ENCODE data around the gene CDK2.
"Not testable (repeated sequence)": the region's sequence is repeated elsewhere in the genome, so short reads cannot be mapped to it uniquely, and the experiment has no call there.

The CDK2 gene

DNA sequence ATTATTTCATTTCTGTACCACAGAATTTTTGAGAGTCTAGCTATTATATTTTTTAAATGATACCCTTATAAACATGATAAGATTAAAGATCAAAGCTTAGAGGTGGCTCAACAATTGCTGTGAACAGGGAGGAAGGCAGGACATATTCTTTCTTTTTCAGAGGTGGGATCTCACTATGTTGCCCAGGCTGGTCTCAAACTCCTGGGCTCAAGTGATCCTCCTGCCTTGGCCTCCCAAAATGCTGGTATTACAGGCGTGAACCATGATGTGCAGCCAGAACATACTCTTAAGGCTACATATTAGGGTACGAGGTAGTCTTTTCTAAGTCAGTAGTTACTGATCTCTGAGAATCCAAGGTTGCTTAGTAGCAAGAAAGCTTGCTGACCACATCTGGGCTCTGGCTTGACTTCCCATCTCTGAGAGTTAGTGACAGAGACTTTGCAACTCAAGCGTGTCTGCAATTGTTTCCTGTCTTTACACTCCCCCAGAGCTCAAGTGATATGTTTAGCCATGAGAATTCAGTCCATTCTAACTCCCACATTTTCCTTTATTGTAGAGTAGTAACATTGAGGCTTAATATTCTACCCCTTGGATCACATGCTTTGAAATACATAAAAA lies 15.8 kb downstream of the CDK2 start:
- DNase-seq, result no peak

DNA sequence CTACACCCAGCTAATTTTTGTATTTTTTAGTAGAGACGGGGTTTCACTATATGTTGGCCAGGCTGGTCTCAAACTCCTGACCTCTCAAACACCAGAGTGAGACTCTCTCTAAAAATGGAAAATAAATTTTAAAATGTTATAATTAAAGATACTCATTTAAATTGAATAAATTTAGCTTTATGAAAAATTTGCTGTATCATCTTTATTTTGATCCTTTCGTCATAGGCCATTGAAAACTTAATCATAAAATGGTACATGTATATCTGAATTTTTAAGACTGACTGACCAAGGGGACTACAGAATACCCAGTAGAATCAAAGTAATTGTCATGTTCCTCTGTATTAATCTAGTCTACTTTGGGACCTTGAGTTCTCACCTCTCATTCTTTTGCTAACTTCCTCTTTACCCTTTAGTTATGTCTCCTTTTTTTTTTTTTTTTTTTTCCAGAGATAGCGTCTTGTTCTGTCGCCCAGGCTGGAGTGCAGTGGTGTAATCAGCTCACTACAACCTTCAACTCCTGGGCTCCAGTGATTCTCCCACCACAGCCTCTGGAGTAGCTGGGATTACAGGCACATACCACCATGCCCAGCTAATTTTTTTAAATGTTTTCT lies 16.7 kb downstream of the CDK2 start:
- DNase-seq, result no peak

DNA sequence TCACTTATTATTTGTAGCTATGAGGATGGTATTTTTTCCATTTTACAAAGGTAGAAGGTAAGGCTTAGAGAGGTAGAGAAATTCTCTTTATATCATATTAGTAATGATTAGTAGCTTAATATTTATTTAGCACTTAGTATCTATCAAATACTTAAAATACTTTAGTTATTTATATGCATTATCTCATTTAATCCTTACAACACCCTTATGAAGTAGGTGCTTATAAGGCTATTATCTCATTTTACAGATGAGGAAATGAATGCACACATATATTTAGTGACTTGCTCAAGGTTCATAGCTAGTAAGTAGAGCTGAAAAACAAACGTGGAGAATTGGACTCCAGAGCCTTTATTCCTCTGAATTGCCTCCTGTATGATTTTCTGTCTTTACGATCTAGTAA lies 18.2 kb downstream of the CDK2 start:
- no peak for DNase-seq

DNA sequence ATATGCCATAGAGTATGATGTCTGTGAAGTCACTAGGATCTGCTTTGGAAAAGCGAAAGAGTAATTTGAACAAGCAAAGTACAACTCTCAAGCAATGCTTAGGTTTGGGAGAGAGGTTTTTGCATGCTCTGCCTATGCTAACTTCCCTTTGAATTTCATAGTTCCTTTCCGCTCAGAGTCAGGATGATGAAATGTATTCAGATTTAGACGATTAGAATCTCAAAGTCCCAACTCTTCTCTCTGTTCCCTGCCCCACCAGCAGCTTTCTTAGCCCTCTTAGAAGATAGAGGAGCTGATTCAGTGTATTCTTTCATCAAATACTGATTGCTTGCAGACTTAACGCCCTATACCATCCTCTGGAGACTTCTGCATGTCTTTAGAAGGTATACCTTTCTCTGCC lies 18.7 kb downstream of the CDK2 start:
- DNase-seq, result no peak

DNA sequence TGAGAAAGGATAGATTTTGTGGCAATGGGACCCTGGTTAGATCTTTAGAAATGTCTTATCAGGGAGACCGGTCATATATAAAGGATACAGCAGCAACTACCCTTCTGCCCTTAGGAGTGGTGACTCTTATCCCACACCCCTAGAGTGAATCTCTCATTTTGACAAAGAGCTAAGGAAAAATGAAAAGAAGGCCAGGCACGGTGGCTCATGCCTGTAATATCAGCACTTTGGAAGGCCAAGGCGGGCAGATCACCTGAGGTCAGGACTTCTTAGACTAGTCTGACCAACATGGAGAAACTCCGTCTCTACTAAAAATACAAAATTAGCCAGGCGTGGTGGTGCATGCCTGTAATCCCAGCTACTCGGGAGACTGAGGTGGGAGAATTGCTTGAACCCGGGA lies 19.3 kb downstream of the CDK2 start:
- DNase-seq, result not testable (repeated sequence)

DNA sequence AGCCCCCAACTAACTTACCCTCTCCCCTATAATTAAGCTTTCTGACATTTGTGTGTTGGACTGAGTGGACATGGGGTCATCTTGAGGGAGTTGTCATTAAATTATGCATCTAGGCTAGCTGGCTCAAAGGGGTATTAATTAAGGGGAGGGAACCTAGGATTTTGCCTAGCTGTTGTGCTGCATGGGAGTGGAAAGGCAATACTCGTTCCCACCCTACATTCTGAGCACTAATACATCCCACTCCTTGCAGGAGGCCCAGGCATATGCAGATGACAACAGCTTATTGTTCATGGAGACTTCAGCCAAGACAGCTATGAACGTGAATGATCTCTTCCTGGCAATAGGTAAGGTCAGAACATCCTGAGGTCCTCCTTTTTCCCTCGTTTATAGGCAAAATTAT lies 24.5 kb downstream of the CDK2 start:
- no peak for DNase-seq

DNA sequence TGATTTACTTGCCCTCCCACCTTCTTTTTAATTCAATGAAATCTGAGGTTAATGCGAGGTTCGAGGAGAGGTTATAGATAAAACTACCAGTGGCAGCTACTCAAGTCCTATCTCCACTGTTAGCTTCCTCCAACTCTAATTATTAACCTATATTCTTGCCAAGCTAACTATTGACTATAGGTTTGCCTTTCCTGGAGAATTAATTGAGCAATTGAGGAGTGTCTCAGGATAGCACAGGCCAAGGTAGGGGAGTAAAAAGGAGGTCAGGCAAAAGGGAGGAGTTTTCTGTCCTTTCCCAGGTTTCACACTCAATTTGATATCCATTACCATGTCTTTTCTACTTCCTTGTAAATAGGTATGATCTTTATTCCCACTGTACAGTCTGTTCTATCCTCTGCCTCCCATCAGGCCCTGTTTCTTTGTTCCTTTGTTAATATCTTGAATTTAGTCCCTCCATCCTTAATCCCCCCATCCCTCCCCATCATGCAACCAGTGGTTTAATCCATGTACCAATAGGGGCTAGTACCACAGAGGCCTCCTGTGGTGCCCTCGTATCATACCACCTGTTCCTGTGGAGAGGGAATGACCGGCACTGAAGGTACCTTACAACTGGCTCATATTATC lies 26.7 kb downstream of the CDK2 start:
- DNase-seq, result no peak

DNA sequence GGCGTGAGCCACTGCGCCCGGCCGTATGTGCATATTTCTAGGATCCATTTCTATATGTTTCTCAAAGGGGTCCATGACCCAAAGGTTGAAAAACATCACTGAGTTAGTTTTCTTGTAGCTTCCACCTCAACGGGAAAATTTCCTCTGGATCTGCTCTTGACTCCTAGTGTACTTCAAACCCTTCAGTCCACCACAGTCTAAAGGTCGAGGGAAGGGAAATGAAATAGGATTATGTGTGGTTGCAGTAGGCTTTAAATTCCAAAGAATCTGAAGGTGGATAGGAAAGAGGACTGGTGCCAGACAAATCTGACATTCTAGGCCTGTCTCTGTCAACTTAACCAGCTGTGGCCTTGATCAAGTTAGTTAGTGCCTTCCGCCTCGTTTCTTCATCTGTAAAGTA lies 28.7 kb downstream of the CDK2 start:
- no peak for DNase-seq

DNA sequence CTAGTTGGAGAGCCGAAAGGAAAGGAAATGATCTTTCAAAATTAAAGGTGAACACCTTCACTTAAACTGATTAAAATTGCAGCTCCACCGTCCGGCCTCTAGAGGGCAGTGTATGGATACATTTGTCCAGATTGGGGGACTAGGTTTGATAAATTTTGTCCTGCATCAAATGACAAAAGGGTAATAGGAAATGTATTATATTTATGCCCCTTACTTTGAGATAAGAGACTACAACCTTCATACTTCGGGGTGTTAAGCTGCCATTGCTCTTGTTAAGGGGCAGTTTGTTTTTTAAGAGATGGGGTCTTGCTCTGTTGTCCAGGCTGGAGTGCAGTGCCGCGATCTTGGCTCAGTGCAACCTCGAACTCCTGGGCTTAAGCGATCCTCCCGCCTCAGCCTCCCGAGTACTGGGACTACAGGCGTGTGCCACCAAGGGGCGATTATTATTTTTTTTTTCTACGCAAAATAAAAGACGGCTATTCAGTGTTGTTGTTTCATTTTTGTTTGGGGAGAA lies 29.6 kb downstream of the CDK2 start:
- DNase-seq, result peak; percentile 71 to 85

DNA sequence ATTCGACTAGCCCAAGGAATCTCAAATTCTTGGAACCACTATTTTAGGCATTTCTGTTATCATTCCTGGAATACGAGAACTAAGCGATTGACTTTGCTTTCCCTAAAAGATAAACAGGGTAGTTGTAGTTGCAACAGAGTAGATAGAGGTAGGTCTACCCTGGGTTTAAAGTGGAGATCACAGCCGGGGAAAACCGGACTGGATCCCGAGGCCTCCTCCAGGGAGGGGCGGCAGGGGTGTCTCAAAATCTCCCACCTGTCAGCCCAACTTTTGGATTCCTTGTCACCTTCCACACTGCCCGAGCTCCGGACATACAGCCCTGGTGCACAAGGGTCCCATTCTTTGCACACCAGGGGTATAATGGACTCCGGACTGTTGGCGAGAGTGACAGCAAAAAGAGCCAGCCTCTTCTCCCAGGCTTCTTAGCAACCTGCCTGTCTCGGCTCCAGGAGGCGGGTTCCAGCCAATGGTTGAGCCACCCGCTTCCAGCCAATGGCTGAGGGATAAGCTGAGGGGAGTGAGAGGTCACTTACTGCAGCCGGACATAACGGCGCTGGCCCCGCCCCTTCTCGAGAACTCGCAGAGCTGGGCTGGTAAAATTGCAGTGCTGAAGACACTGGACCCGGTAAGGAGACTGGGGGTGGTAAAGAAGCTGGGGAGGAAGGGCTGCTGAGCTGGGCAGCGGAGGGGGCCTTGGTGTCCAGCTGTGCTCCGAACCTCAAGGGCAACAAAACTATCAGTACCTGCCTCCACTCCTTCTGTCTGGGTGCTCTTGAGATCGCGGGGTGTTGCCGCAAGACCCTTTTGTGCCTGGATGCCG lies 30.3 kb downstream of the CDK2 start, which contains the start of gene SUOX:
SUOX (plus strand) TSS at position 562 of the 820 bp plus-strand sequence. CDS start 4,946 bp downstream, outside the sequence.
- peak; percentile 52 to 80 for DNase-seq

DNA sequence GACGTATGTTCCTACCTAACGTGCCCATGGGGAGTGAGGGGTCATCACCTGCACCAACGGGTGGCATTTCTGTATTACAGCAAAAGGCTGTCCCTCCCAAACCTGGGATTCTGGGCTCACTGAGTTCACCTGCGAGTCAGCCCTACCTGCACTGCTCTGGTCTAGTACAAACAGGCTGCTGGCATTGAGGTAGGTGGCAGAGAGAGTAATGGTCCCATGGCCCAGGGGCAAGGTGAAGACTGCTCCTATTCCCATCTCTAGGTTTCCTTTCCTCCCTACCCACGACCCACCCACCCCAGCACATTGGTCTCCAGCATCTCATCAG lies 30.9 kb downstream of the CDK2 start:
- no peak for DNase-seq

DNA sequence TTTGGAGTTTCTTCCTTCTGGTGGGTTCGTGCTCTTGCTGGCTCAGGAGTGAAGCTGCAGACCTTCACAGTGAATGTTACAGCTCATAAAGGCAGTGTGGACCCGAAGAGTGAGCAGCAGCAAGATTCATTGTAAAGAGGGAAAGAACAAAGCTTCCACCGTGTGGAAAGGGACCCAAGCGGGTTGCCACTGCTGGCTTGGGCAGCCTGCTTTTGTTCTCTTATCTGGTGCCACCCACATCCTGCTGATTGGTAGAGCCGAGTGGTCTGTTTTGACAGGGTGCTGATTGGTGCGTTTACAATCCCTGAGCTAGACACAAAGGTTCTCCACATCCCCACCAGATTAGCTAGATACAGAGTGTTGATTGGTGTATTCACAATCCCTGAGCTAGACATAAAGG lies 32.9 kb downstream of the CDK2 start:
- peak in 1 of 2 donors; percentile 38 for DNase-seq

DNA sequence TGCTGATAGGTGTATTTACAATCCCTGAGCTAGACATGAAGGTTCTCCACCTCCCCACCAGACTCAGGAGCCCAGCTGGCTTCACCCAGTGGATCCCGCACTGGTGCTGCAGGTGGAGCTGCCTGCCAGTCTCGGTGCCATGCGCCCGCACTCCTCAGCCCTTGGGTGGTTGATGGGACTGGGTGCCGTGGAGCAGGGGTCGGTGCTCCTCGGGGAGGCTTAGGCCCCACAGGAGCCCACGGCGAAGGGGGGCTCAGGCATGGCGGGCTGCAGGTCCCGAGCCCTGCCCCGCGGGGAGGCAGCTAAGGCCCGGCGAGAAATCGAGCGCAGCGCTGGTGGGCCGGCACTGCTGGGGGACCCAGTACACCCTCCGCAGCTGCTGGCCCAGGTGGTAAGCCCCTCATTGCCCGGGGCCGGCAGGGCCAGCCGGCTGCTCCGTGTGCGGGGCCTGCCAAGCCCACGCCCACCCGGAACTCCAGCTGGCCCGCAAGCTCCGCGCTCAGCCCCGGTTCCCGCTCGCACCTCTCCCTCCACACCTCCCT lies 33.4 kb downstream of the CDK2 start:
- DNase-seq, result not testable (repeated sequence)

DNA sequence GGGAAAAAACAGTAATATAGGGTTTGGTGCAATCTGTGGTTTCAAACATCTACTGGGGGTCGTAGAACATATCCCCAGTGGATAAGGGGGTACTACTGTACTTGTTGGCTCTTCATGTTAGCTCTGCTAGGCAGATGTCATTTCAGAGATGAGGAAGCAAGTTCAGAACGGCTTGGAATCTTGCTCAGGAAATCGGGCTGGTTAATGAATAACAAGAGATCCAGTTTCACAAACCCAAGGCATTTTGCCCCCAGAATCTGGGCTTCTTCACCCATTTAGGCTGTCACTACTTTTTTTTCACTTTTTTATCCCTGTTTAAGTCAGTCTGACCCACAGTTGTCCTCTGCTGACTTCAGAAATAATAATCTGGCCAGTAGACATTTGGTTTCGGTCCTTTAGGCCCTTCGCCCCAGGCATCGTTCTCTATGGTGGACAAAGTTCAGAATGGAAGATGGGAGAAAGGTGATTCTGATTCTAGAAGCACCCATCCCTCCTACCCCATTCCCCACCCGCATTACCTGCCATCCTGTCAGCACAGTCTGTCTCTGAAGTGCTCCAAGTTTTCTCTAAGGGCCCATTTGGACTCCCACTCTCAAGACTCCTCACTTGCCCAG lies 35.0 kb downstream of the CDK2 start:
- no peak for DNase-seq

DNA sequence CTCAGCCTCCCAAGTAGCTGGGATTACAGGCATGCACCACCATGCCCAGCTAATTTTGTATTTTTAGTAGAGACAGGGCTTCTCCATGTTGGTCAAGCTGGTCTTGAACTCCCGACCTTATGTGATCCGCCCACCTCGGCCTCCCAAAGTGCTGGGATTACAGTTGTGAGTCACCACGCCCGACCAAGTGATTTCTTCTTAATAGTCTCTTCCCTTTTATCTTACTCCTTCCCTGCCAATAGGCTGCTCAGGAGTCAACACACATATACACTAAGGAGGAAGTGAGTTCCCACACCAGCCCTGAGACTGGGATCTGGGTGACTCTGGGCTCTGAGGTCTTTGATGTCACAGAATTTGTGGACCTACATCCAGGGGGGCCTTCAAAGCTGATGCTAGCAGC lies 36.7 kb downstream of the CDK2 start:
- peak in 1 of 2 donors; percentile 5 for DNase-seq

DNA sequence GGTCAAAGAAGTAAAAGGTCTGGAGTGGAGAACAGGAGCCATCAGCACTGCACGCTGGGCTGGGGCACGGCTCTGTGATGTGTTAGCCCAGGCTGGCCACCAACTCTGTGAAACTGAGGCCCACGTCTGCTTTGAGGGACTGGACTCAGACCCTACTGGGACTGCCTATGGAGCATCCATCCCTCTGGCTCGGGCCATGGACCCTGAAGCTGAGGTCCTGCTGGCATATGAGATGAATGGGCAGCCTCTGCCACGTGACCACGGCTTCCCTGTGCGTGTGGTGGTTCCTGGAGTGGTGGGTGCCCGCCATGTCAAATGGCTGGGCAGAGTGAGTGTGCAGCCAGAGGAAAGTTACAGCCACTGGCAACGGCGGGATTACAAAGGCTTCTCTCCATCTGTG lies 37.6 kb downstream of the CDK2 start:
- no peak for DNase-seq

DNA sequence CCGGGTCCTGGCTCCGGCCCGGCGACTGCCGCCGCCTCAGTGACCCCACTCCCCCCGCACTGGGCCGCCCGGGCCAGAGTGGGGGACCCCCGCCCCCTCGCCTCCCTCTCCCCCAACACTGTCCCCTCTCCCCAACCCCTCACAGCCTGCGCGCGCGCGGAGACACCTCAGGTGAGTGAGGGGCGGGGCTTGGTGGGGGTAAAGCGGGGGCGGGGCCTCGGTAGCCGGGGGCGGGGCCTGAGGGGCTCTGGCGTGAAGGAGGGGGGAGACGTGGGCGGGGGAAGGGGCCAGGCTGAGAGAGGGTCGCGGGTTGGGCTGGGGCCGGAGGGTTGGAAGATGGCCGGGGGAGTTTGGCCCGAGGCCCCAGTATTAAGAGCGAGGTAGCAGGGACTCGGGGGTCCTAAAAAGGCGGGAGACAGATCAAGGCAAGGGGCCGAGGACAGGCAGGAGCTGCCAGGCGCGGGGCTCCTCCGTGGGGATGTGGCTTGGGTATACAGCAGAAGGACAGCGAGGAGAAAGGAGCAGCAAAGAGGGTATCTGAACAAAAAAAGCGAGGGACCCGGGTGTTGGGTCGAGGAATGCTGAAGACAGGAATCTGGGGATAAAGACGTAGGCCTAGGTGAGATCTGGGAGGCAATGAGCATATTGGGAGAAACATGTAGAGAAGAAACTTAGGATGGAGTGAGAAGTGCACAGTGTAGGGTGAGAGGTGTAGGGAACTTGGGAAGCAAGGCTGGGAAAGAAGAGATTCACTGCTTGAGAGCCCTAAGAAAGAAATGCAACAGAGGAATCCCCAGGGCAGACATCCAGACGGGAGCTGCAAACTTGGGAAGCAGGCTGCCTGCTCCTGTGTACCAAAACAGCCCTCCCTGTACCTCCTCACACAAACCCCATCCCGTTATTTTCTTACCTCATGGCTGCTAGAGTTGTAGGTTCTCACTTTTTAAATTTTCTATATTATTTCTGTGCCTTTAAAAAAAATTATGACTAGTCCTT lies 41.2 kb downstream of the CDK2 start:
- peak; percentile 59 to 75 for DNase-seq

DNA sequence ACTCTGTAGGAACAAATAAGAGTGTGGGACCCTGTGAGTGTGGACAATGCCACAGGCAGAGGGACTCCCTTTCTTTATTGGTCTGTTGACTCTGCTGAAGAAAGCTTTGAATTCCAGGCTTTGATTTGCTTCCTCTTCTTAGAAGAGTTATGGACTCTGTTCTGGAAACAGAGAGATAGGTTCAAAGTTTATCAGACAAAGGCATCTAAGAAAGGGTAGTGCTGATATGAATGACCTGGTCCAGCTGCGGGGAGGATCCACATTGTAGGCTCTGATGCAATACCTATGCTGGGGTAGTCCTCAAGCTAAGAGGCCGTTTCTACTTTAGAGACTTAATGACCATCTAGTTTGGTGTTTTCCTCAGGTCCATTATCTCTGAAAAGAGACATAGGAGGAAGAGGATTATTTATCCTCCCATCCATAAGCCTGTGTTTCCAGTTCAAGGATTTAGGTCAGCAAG lies 43.5 kb downstream of the CDK2 start:
- DNase-seq, result no peak

DNA sequence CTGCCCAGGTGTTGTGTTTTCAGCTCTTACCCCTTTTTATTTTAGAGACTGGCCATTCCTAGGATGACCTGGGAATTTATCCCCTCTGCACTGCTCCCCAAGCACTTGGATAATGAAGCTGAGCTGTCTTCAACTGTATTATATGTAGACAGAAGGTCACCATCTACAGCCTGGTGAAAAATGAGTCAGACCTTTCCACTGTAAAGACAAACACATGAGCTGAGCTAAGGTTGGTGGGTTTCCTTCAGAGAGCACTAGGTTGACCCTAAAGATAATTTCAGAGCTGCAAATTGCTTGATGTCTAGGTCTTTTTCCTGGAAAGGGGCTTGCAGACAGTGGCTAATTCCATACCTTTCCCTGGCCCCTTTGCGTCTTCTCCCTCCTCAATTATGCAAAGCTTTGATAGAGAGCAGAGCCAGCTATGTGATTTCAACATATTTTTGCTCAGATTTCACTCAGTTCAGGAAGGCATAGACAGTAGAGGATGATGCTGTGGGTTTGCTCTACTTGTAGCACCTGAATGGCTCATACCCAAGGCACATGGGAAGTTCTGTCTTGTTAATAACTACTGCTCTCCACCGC lies 45.0 kb downstream of the CDK2 start:
- DNase-seq, result no peak

DNA sequence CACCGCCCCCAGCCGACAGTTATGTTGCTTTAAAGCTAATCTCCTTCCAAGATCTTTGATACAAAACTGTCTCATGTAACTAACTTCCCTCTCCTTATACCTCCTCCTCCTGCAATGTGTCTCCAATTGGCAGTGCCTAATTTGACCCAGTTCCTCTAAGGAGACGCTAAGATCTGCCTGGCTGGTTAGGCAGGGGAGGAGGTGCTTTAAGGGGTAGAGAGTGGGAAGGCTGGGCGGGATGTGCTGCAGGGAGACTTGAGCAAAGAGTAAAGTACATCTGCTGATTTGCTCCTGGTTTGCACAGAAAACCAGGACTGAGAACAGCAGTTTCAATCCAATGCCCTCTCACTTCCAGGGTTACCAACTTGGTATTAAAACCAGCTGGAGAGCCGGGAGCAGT lies 46.9 kb downstream of the CDK2 start:
- DNase-seq, result no peak

DNA sequence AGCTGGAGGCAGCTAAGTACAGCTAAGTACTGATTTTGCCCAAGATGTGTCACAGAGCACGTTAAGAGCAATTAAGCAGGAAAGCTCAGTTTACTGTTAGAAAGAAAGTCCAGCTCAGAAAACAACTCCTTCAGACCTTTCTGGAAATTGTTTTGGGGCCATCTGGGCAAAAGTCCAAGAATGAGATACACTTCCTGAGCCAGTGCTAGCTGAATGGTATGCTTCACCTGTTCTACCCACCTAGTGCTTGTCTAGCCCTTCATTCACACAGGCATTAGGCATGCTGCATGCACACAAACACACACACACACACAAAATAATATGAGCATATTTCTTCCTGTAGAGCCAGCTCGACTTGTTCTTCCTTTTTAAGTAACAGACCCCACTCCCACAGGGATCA lies 47.6 kb downstream of the CDK2 start:
- no peak for DNase-seq

All from CD4-positive, alpha-beta T cell treated with Interferon alpha-2 for 1 hour (primary cell).